D341Med (cell line): ENCODE results near the gene MCC.
"Not testable (repeated sequence)": the region's sequence is repeated elsewhere in the genome, so short reads cannot be mapped to it uniquely, and the experiment has no call there.

ENCODE experiments used
- DNase-seq: peaks from one replicate; pipeline ENCODE4 v3.0.0; 2012; ENCODE audit warnings: low spot score

The MCC gene

GRCh38 chr5:113421693-113422092, 66.6 kb downstream of the MCC start:
- DNase-seq, result no peak

GRCh38 chr5:113405530-113405929, 82.7 kb downstream of the MCC start:
- no peak for DNase-seq

GRCh38 chr5:113404269-113404668, 84.0 kb downstream of the MCC start:
- DNase-seq, result no peak

- not testable (repeated sequence) for DNase-seq
Measured at GRCh38 chr5:113397986-113398385, 90.3 kb downstream of the MCC start.

- no peak for DNase-seq
Measured at GRCh38 chr5:113397046-113397445, 91.2 kb downstream of the MCC start.

GRCh38 chr5:113394658-113395057, 93.6 kb downstream of the MCC start:
- DNase-seq, result no peak

- no peak for DNase-seq
Measured at GRCh38 chr5:113390224-113390623, 98.0 kb downstream of the MCC start.

GRCh38 chr5:113389116-113389515, 99.1 kb downstream of the MCC start:
- DNase-seq, result no peak

GRCh38 chr5:113387844-113388243, 100.4 kb downstream of the MCC start:
- no peak for DNase-seq

GRCh38 chr5:113384782-113385285, 103.4 kb downstream of the MCC start:
- DNase-seq, result no peak

GRCh38 chr5:113382731-113383130, 105.5 kb downstream of the MCC start:
- DNase-seq, result no peak

- no peak for DNase-seq
Measured at GRCh38 chr5:113381791-113382190, 106.5 kb downstream of the MCC start.

GRCh38 chr5:113380807-113381326, 107.4 kb downstream of the MCC start:
- DNase-seq, result no peak

GRCh38 chr5:113379936-113380806, 108.1 kb downstream of the MCC start:
- DNase-seq, result no peak

- peak; percentile 73 for DNase-seq
Measured at GRCh38 chr5:113378959-113379541, 109.2 kb downstream of the MCC start.

- no peak for DNase-seq
Measured at GRCh38 chr5:113378514-113378913, 109.7 kb downstream of the MCC start.

GRCh38 chr5:113378081-113378480, 110.2 kb downstream of the MCC start:
- no peak for DNase-seq

GRCh38 chr5:113376640-113377039, 111.6 kb downstream of the MCC start:
- DNase-seq, result no peak

GRCh38 chr5:113375480-113376060, 112.7 kb downstream of the MCC start:
- DNase-seq, result no peak

- DNase-seq, result no peak
Measured at GRCh38 chr5:113373426-113373825, 114.8 kb downstream of the MCC start.

- DNase-seq, result no peak
Measured at GRCh38 chr5:113371721-113372196, 116.5 kb downstream of the MCC start.

- DNase-seq, result no peak
Measured at GRCh38 chr5:113367586-113367985, 120.7 kb downstream of the MCC start.

GRCh38 chr5:113364466-113364865, 123.8 kb downstream of the MCC start:
- DNase-seq, result no peak
